HG03175 (cell line): ENCODE data around the gene FBF1.

Experiments used
- ATAC-seq: cut with Tn5 transposase; IDR thresholded peaks from one replicate; pipeline ENCODE4 v1.9.1; 2021; ENCODE audit warnings: mild to moderate bottlenecking, moderate library complexity; ENCODE audit not compliant: unreplicated experiment

The FBF1 gene

GRCh38 chr17:75917917-75918445 is 22.9 kb downstream of the FBF1 start:
- no peak for ATAC-seq

DNA sequence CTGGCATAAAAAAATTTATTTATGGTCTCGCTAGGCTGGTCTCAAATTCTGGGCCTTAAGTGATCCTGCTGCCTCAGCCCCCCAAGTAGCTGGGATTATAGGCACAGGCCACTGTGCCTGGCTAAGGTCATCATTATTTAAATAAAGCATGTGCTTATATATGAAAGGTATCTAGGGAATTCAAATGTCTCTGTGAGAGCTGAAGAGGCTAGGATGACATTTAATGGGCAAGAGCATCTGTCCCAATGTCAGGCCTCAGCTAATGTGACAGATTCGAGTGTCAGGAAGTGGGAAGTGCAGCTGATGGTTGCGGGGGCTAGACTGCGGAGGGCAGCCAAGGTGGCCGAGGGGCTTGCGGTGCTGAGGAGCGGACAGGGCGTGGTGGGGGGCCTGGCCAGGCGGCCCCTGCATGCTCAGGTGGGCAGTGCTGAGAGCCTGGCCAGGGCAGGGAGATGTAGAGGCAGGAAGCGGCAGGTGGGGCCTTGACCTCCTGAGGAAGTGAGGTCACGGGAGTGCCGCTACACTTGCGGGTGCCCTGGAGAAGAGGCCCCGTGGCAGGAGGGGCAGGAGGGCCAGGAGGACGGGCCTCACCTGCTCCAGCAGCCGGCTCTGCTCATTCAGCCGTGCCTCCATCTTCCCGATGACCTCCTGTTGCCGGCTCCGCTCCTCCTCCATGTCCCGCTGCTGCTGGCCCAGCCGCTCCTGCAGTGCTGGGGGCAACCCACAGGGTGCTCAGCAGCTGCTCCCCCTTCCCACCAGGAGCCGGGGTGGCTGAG is 23.5 kb downstream of the FBF1 start:
- no peak for ATAC-seq

DNA sequence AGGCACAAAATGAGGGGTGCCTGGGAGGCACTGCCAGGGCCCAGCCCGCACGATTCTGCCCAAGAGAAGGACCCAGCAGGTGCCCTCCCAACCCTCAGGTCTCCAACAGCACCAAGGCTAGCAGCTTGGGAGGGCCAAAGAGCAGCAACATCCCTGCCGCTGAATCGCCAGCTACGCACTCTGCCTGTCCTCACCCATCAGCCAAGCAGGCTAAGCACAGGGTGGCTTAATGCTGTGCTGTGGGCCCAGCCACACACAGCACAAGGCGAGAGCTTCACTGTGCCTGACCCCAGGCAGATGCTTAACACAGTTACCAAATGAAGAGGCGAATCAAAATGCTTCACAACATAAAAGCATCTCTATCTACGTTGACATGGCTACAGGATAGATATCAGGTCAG is 25.6 kb downstream of the FBF1 start:
- no peak for ATAC-seq

GRCh38 chr17:75914643-75915267 is 26.1 kb downstream of the FBF1 start:
- ATAC-seq, result no peak

DNA sequence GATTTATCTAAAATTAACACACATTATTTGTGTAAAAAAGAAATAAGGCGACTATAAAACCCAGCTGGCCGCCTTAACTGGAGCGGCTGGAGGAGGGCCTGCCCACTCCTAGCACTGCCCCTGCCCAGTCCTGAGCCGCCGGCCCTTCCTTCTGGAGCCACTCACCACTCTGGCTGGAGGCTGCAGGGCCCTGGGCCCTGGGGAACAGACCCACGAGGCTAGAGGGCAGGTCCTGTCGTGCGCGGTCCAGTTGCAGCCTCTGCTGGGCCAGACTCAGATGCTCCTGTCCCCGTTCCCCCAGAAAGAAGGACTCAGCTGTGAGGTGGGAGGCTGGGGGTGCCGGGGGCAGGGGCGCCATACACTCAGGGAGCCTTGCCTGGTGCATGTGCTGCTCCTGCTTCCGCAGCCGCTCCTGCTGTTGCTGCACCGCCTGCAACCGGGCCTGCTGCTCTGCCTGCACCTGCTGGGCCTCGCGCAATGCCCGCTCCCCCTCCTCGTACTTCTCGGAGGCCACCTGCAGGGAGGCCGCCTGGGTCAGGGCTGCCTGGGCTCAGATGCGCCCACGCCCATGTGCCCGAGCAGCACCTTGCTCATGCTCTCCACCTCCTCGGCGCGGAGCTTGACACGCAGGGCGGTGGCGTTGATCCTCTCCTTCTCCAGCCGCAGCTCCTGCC is 27.2 kb downstream of the FBF1 start:
- no peak for ATAC-seq

DNA sequence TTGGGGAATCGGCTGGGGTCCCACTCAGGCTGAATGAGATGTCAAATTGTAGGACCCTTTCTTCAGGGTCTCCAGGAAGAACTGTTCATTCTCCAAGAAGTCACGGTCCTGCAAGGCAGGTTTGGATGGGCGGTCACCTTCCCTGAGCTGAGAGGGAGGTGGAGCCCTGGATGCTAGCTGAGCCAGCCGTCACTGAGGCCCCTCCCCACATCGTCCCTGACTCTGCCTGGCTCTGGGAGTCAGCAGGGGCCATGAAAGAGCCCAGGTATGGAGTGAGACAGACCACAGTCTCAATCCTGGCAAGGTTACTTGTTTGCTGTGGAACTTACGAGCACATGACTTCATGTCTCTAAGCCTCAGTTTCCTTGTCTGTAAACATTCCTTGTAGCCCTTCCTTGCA is 30.1 kb downstream of the FBF1 start:
- no peak for ATAC-seq

GRCh38 chr17:75909812-75910274 is 31.0 kb downstream of the FBF1 start:
- no peak for ATAC-seq

DNA sequence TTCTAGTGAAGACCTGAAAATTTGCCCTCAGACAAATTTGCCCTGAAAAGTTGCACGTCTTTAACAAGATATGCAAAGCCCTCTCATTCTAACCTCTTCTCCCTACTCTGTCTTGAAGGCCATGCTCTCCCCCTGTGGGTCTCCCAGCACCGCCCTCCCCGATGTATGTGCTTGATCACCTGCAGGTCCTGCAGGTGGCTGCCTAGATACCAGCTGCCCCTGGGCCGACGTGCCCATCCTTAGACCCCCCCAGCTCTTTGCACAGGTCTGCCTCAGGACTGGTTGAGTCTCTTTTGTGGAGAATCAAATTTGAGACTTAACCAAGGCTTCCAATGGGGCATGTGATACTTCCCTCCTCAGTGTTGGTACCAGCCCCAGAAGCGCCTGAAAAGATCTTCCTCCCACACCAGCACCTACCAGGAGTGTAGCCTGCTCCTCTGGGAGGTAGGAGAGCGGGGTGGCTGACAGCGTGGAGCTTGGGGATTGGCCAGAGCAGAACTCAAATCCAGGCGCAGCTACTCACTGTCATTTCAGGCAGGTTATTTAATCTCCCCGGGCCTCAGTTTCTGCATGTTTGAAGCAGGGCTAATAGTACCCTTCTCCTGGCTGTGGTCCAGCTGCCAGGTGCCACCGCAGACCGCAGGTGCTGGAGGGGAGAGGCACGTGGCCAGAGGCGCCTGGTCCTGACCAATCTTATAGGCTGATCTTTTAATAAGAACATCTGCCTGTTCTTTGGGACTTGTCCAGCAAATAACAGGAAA is 31.6 kb downstream of the FBF1 start:
- ATAC-seq, result no peak

- no peak for ATAC-seq
Observed at GRCh38 chr17:75908201-75908600, 32.6 kb downstream of the FBF1 start.

- ATAC-seq, result no peak
Observed at GRCh38 chr17:75906143-75906884, 34.5 kb downstream of the FBF1 start.

GRCh38 chr17:75904749-75905521 is 35.9 kb downstream of the FBF1 start, which contains the start of gene MRPL38:
Gene MRPL38, minus strand, starts transcription at chr17:75904884. Its CDS starts 9 bp downstream, at chr17:75904875.
- ATAC-seq, result peak; percentile 96

GRCh38 chr17:75902406-75902805 is 38.4 kb downstream of the FBF1 start:
- ATAC-seq, result no peak

DNA sequence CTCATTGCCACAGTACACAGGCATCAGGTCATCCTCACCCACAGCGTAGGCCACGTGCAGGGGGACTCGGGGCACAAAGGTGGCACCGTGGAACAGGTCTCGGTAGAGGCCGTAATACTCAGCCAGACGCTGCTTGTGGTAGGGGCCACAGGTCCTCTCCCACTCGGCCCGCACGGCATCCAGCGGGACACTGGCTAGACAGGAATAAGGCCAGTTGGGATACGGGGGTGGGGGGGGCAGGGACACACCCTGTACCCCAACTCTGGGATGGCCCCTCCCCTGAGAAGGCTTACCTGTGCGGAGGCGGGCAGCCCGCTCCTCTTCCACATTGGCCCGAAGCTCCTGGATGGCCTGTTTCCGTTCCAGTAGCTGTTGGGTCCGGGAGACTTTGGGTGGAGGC is 39.1 kb downstream of the FBF1 start:
- no peak for ATAC-seq

DNA sequence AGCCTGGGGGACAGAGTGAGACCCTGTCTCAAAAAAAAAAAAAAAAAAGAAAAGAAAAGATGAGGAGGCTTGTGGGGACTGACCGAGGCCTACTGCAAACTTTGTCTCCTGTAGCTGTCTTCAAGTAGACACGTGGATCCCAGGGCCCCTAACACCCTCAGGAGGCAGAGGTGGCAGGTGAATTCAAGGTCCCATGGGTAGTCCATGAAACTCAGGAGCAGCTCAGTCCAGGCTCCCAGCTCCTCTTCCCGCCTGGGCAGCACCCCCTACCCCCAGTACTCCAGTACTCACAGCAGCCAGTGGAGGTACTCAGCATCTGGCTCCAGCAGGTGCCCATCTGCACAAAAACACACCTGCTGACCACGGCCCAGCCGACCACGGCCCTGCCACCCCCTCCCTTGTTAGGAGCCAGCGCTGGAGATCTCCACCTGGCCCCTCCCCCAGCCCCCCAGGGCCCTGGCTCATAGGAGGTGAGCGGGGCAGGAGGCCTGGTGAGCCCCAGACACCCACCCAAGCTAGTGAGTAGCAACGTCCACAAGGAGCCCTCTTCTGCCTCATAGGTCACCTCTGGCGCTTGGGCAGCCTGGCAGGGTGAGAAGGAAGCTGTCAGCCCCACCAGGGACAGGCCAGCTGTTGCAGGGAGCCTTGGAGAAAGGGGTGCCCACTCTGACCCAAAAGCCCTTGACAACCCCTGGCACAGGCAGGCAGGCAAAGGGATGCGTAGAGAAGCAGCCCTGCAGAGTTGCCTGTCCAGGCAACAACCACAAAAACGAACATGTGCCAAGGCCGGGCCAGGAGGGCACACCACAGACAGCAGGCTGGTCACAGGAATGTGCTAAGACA is 39.9 kb downstream of the FBF1 start:
- ATAC-seq, result no peak

DNA sequence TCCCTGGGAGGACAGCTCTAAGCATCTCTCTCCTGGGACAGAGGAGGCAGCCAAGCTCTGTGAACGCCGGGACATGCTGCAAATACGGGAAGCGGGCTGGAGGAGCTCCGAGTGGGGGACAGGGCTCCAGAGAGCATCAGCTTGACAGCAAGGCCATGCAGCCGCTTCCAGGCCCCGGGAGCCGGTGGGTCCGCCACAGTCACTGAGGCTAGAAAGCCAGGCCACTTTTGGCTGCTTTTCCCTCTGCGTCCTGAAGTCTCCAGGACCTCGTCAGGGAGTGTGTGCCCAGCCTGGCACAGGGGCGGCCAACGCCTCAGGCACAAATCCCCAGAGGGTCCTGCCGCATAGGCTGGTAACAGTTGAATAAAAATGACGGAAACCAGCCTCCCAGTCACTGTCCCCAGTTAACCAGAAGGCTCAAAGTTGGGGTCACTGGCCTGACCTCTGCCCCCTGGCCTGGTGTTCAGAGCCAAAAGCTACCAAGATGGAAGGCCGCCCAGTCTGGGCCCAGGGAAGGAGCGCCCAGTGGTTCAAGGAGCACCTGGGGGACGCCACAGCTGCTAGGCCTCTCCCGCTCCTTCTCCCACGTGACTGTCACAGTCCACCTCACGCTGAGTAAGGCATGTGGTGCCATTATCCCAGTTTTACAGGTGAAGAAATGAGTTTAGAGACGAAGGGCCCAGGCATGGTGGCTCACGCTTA is 40.9 kb downstream of the FBF1 start:
- no peak for ATAC-seq

- no peak for ATAC-seq
Observed at GRCh38 chr17:75899353-75899752, 41.5 kb downstream of the FBF1 start.

- ATAC-seq, result no peak
Observed at GRCh38 chr17:75898791-75899190, 42.1 kb downstream of the FBF1 start.

- no peak for ATAC-seq
Observed at GRCh38 chr17:75898065-75898464, 42.8 kb downstream of the FBF1 start.
